ENCODE measurements around the gene ALLC. TPM values are rescaled to one million over a fixed set of nuclear protein-coding genes. Genes with fewer than 3 reads are reported as not detected.

Gene ALLC
- total and polyA plus RNA-seq, 7 donors, result not detected

- H3K4me3 ChIP-seq, result no peak overlapping the region
- TF ChIP-seq CTCF (IDR thresholded peaks at IDR 0.05), result no peak
- intact Hi-C loops (cut with DNase I), result no loop called here
- no peaks in the 10 kb centered on the region for H3K27me3 ChIP-seq (ENCODE audit: insufficient read depth in 3 of 3, low read length in 2 of 3)
- H3K27ac ChIP-seq, result no peak overlapping the region
- no peaks in the 10 kb centered on the region for H3K4me1 ChIP-seq
- no peaks in the 10 kb centered on the region for H3K9me3 ChIP-seq
- 90 to 97% (median 90%) methylated on average over 4 of the region's 4 CpGs for WGBS, 3 donors
- no peak for DNase-seq
- H3K36me3 ChIP-seq (ENCODE audit: insufficient read depth in 1 of 2, low read depth in 1 of 2), result no peaks in the 10 kb centered on the region
- ATAC-seq, result no peak
Observed at GRCh38 chr2:3675687-3676086, 17.7 kb downstream of the ALLC start.

GRCh38 chr2:3677436-3677835 is 19.4 kb downstream of the ALLC start:
- Histone ChIP-seq H3K36me3 (ENCODE audit: insufficient read depth in 1 of 2, low read depth in 1 of 2) (no peaks in the 10 kb centered on the region), H3K4me3 (no peak overlapping the region), H3K4me1 (no peaks in the 10 kb centered on the region), H3K27ac (no peak overlapping the region), H3K27me3 (ENCODE audit: insufficient read depth in 3 of 3, low read length in 2 of 3) (no peaks in the 10 kb centered on the region), H3K9me3 (no peaks in the 10 kb centered on the region)
- WGBS, 3 donors, result 83 to 87% (median 87%) methylated on average over 9 of the region's 9 CpGs
- ATAC-seq, result no peak
- TF ChIP-seq CTCF (IDR thresholded peaks at IDR 0.05), result no peak
- DNase-seq, result no peak
- intact Hi-C loops (cut with DNase I), result no loop called here

GRCh38 chr2:3678212-3678611 is 20.2 kb downstream of the ALLC start:
- Histone ChIP-seq H3K36me3 (ENCODE audit: insufficient read depth in 1 of 2, low read depth in 1 of 2) (no peaks in the 10 kb centered on the region), H3K9me3 (no peaks in the 10 kb centered on the region), H3K27ac (no peak overlapping the region), H3K27me3 (ENCODE audit: insufficient read depth in 3 of 3, low read length in 2 of 3) (no peaks in the 10 kb centered on the region), H3K4me3 (no peak overlapping the region), H3K4me1 (no peaks in the 10 kb centered on the region)
- WGBS, 3 donors, result 78 to 85% (median 81%) methylated on average over 9 of the region's 9 CpGs
- intact Hi-C loops (cut with DNase I), result no loop called here
- no peak for DNase-seq
- ATAC-seq, result no peak
- no peak for TF ChIP-seq CTCF (IDR thresholded peaks at IDR 0.05)

GRCh38 chr2:3679180-3679579 is 21.2 kb downstream of the ALLC start:
- Histone ChIP-seq H3K9me3 (no peaks in the 10 kb centered on the region), H3K27me3 (ENCODE audit: insufficient read depth in 3 of 3, low read length in 2 of 3) (no peaks in the 10 kb centered on the region), H3K4me3 (no peak overlapping the region), H3K4me1 (no peaks in the 10 kb centered on the region), H3K36me3 (ENCODE audit: insufficient read depth in 1 of 2, low read depth in 1 of 2) (no peaks in the 10 kb centered on the region), H3K27ac (no peak overlapping the region)
- no peak for ATAC-seq
- intact Hi-C loops (cut with DNase I), result no loop called here
- WGBS, 3 donors, result 88 to 96% (median 93%) methylated on average over 2 of the region's 2 CpGs
- no peak for TF ChIP-seq CTCF (IDR thresholded peaks at IDR 0.05)
- no peak for DNase-seq

- ATAC-seq (no peak), DNase-seq (no peak)
- no peak overlapping the region for H3K27ac ChIP-seq
- WGBS, 3 donors, result 82 to 85% (median 84%) methylated on average over 23 of the region's 23 CpGs
- H3K4me1 ChIP-seq, result no peaks in the 10 kb centered on the region
- intact Hi-C loops (cut with DNase I), result no loop called here
- no peak for TF ChIP-seq CTCF (IDR thresholded peaks at IDR 0.05)
- no peak overlapping the region for H3K4me3 ChIP-seq
- H3K27me3 ChIP-seq (ENCODE audit: insufficient read depth in 3 of 3, low read length in 2 of 3), result no peaks in the 10 kb centered on the region
- no peaks in the 10 kb centered on the region for H3K36me3 ChIP-seq (ENCODE audit: insufficient read depth in 1 of 2, low read depth in 1 of 2)
- H3K9me3 ChIP-seq, result no peaks in the 10 kb centered on the region
Observed at GRCh38 chr2:3679616-3680393, 21.8 kb downstream of the ALLC start.

All from psoas muscle (tissue), 8 donors.